Progenitor cell of endocrine pancreas (in vitro differentiated cells): Measurements from ENCODE around the gene CTH. TPM values are rescaled to one million over a fixed set of nuclear protein-coding genes. Genes with fewer than 3 reads are reported as not detected.
"Not testable (repeated sequence)": the region's sequence is repeated elsewhere in the genome, so short reads cannot be mapped to it uniquely, and the experiment has no call there.

ENCODE experiments used
- DNase-seq: peaks from one replicate; pipeline ENCODE4 v3.0.0; 2021; ENCODE audit warnings: low spot score; ENCODE audit not compliant: unreplicated experiment
- H3K27ac Mint-ChIP-seq: 2 replicates; pipeline ENCODE4 v1.8.0; 2021; ENCODE audit warnings: mild to moderate bottlenecking, moderate library complexity, mixed read lengths
- H3K27me3 Mint-ChIP-seq: 2 replicates; pipeline ENCODE4 v1.8.0; 2021; ENCODE audit warnings: mixed read lengths
- H3K36me3 Mint-ChIP-seq: 2 replicates; pipeline ENCODE4 v1.8.0; 2022; ENCODE audit warnings: mixed read lengths; ENCODE audit not compliant: insufficient read depth
- H3K4me1 Mint-ChIP-seq: 2 replicates; pipeline ENCODE4 v1.8.0; 2021; ENCODE audit warnings: low read depth, mixed read lengths
- H3K4me3 Mint-ChIP-seq: 2 replicates; pipeline ENCODE4 v1.8.0; 2021; ENCODE audit warnings: low read depth, mild to moderate bottlenecking, moderate library complexity, mixed read lengths
- H3K9me3 Mint-ChIP-seq: 2 replicates; pipeline ENCODE4 v1.8.0; 2021; ENCODE audit warnings: low read depth, mixed read lengths
- long read RNA-seq: library from polyadenylated mRNA; unstranded; transcript quantifications from one replicate; pipeline ENCODE4 v2.0.0, GENCODE V29; 2020
- total RNA-seq: library from RNA; stranded (reverse); gene quantifications from 2 replicates; pipeline ENCODE4 v1.2.1, GENCODE V29; 2021
- TF ChIP-seq, protein P1 (sequence below): fragments of 200-600 bp; sonication (generic); IDR thresholded peaks from one replicate; pipeline ENCODE4 v1.5.0; 2021; ENCODE audit warnings: antibody characterized with exemption, mild to moderate bottlenecking; ENCODE audit not compliant: unreplicated experiment

The CTH gene
- total RNA-seq, result 17.3 and 17.6 TPM in 2 replicates
- long read RNA-seq, transcript CTH-202 (12 exons, 1,805 nt), result major isoform, 48 of 61 reads
- long read RNA-seq, partial matches to known transcripts, result 2 of 61 reads
- long read RNA-seq, other reads (novel, unspliced or antisense), result 11 of 61 reads

DNA sequence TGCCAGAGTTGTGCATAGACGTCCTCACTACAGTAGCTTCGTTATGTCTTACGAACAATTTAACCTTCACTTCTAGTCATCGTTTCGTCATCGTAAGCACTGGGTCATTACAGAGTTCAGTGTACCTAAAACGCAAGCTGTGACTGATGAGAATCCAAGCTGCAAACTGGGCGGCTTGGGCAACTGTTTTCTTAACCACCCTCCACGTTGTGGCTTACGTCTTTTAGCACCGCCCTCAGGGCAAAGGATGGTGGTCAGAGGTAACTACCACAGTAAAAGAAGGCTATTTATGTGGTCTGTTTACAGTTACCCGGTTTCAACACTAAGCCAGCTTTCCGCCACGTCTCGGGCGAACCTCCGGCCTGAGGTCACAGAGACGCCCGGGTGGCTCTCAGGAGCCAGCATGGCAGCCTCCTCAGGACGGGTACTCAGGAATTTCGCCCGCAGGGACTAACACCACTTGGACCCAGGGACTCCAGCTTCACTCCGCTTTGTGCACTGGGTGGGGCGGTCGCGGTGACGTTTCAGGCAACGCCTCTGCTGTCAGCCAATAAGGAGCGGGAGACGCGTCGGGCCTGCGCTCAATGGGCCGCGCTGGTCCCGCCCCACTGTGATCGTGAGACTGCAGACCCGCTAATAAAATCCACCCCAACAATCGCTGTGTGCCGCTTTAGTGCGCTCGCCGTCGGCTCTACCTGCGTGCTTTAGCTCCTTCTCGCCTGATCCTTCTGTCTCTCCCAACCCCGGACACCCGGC is at the start of gene CTH:
TSS of gene CTH (plus strand) at position 665 of the 756 bp plus-strand sequence. CDS start 148 bp downstream, outside the sequence.
- no peaks in the 10 kb centered on the region for H3K36me3 Mint-ChIP-seq
- peak within 1 kb of the TSS; percentile 94 for H3K4me3 Mint-ChIP-seq
- TF ChIP-seq, protein P1, sequence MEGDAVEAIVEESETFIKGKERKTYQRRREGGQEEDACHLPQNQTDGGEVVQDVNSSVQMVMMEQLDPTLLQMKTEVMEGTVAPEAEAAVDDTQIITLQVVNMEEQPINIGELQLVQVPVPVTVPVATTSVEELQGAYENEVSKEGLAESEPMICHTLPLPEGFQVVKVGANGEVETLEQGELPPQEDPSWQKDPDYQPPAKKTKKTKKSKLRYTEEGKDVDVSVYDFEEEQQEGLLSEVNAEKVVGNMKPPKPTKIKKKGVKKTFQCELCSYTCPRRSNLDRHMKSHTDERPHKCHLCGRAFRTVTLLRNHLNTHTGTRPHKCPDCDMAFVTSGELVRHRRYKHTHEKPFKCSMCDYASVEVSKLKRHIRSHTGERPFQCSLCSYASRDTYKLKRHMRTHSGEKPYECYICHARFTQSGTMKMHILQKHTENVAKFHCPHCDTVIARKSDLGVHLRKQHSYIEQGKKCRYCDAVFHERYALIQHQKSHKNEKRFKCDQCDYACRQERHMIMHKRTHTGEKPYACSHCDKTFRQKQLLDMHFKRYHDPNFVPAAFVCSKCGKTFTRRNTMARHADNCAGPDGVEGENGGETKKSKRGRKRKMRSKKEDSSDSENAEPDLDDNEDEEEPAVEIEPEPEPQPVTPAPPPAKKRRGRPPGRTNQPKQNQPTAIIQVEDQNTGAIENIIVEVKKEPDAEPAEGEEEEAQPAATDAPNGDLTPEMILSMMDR, result no peak
- H3K4me1 Mint-ChIP-seq, result peaks cover 14% of the 10 kb centered on the region
- DNase-seq, result peak; percentile 93
- H3K9me3 Mint-ChIP-seq, result no peaks in the 10 kb centered on the region
- no peaks in the 10 kb centered on the region for H3K27me3 Mint-ChIP-seq
- peak within 1 kb of the TSS; percentile 100 for H3K27ac Mint-ChIP-seq

DNA sequence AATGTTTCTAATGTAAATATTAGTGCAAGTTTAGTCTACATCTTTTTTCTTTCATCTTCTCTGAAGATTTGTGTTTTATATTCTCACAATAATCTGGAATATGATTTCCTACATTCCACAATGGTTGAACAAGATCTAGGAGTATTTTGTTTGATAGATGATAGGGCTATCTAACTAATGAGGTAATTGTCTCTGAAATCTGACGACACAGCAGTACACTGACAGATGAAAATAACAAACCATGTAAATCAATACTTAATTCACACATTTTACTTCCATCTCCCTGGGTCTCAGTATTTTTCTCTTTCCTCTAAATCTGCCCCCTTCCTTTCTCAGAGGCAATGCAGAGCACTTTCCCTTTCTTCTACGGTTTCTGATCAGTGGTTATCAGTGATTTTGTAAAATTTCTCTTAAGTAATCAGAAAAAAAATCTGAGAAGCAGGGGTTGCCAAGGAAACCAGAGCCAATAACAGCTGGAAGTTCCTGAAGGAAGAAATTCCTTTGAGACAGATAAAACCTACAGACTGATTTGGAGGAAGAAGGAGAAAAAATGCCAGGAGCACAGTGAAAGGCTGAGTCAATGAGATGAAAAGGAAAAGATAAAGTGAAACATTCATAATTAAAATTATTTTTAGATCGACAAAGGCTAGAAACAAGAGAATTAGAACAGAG is 49.2 kb upstream of the CTH start:
- DNase-seq, result no peak
- no peaks in the 10 kb centered on the region for H3K27me3 Mint-ChIP-seq
- H3K9me3 Mint-ChIP-seq, result no peaks in the 10 kb centered on the region
- H3K4me3 Mint-ChIP-seq, result no peak overlapping the region
- TF ChIP-seq, protein P1, result no peak
- no peaks in the 10 kb centered on the region for H3K36me3 Mint-ChIP-seq
- H3K27ac Mint-ChIP-seq, result peak overlapping the region; percentile 26
- H3K4me1 Mint-ChIP-seq, result peaks cover 11% of the 10 kb centered on the region

DNA sequence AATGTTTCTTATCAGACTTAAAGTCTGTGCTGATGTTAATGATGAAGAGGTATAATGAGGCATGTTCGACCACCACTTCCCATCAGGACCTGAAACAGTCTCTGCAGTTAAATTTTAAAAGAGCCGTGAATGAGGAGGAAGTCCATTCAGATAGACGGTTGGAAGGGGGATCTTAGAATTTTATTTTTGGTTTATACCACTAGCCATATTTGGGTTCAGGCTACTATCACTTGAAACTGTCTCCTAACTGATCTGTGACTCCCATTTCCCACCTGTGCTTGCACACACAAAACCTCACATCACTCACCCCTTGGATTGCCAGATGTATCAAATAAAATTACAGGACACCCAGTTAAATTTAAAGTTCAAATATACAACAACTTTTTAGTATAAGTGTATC is 46.6 kb upstream of the CTH start:
- H3K9me3 Mint-ChIP-seq, result no peaks in the 10 kb centered on the region
- peaks cover 11% of the 10 kb centered on the region for H3K4me1 Mint-ChIP-seq
- DNase-seq, result no peak
- H3K4me3 Mint-ChIP-seq, result no peak overlapping the region
- no peaks in the 10 kb centered on the region for H3K27me3 Mint-ChIP-seq
- no peak overlapping the region for H3K27ac Mint-ChIP-seq
- H3K36me3 Mint-ChIP-seq, result peaks cover 6% of the 10 kb centered on the region
- TF ChIP-seq, protein P1, result no peak

DNA sequence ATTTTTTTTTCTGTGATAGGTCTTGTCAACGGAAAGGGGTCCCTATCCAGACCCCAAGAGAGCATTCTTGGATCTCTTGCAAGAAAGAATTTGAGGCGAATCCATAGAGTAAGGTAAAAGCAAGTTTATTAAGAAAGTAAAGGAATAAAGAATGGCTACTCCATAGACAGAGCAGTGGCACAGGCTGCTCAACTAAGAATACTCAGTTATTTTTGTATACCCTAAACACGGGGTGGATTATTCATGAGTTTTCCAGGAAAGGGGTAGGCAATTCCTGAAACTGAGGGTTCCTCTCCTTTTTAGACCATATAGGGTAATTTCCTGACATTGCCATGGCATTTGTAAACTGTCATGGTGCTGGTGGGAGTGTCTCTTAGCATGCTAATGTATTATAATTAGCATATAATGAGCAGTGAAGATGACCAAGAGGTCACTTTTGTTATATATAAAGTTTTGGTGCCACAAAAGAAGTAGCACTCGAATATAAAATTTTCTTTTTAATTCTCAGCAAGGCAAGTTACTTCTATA is 44.6 kb upstream of the CTH start:
- H3K4me1 Mint-ChIP-seq, H3K27me3 Mint-ChIP-seq, H3K4me3 Mint-ChIP-seq, DNase-seq, H3K27ac Mint-ChIP-seq, H3K36me3 Mint-ChIP-seq, H3K9me3 Mint-ChIP-seq: not testable (repeated sequence)

DNA sequence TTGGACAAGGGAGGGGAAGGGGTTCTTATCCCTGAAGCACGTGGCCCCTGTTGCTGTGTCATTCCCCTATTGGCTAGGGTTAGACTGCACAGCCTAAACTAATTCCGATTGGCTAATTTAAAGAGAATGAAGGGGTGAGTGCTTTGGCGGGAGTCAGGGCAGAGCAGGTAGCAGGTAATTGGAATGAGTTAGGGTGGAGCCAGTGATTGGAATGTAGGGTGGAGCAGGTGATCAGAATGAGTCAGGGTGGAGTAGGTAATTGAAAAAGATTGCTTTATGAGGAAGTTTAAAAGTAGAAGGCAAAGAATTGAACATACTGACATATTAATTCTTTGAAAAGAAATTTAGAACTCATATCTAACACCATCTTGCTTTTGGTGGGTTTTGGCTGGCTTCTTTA is 44.1 kb upstream of the CTH start:
- not testable (repeated sequence) for H3K36me3 Mint-ChIP-seq, H3K27ac Mint-ChIP-seq, H3K27me3 Mint-ChIP-seq, H3K4me3 Mint-ChIP-seq, DNase-seq, H3K4me1 Mint-ChIP-seq, H3K9me3 Mint-ChIP-seq

DNA sequence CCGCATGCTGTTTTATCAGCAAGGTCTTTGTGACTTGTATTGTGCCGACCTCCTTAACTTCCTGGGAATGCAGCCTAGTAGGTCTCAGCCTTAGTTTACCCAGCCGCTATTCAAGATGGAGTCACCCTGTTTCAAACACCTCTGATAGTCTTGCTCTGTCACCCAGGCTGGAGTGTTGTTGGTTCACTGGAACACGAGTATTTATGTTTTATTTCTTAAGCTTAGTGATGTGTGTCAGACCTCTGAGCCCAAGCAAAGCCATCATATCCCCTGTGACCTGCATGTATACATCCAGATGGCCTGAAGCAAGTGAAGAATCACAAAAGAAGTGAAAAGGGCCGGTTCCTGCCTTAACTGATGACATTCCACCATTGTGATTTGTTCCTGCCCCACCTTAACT is 43.7 kb upstream of the CTH start:
- not testable (repeated sequence) for H3K4me3 Mint-ChIP-seq, H3K4me1 Mint-ChIP-seq, H3K27ac Mint-ChIP-seq, H3K27me3 Mint-ChIP-seq, H3K9me3 Mint-ChIP-seq, H3K36me3 Mint-ChIP-seq, DNase-seq

DNA sequence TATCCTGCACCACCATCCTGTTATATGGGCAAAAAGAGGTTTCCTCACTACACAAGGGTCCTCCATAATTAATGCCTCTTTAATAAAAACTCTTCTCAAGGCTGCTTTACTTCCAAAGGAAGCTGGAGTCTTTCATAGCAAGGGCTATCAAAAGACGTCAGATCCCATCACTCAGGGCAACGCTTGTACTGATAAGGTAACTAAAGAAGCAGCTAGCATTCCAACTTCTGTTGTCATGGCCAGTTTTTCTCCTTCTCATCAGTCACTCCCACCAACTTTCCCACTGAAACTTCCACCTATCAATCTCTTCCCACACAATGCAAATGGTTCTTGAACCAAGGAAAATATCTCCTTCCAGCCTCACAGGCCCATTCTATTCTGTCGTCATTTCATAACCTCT is 39.5 kb upstream of the CTH start:
- H3K36me3 Mint-ChIP-seq, H3K27me3 Mint-ChIP-seq, DNase-seq, H3K9me3 Mint-ChIP-seq, H3K4me3 Mint-ChIP-seq, H3K4me1 Mint-ChIP-seq, H3K27ac Mint-ChIP-seq: not testable (repeated sequence)
